A673 (cell line): Measurements from ENCODE around the gene SGCD.

Experiments used
- CTCF ChIP-seq: fragments of 300-800, 200-600 bp; sonication (generic); conservative IDR thresholded peaks from 2 replicates; pipeline ENCODE4 v1.5.1; 2017; ENCODE audit warnings: low read depth, mild to moderate bottlenecking, antibody characterized with exemption, low read length, moderate library complexity, mixed read lengths
- EZH2 ChIP-seq: fragments of 200-600 bp; sonication (generic); IDR thresholded peaks from 2 replicates; pipeline ENCODE4 v1.6.1; 2017; ENCODE audit warnings: borderline replicate concordance, low read depth, mild to moderate bottlenecking, mixed read lengths, antibody characterized with exemption, low read length; ENCODE audit not compliant: poor library complexity, severe bottlenecking

DNA sequence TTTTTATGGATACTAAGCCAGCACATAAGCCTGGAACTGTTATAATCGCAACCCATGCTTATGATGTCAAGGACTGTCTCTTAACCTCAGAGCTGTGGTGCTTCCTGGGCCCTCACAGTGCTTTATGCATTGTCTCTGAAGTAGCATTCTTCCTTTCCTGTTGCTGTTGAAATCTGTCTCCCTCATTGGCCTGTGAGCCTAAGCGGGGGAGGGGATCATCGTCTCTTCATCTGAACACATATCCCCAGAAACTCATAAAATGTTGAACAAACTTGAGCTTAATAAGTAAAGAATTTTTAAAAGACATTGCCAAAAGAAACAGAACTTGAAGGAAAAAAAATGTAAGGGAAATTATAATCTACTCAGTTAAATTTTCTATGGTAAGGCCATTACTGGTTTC, 80.3 kb downstream of the SGCD start:
- TF ChIP-seq CTCF, result no peak
- no peak for TF ChIP-seq EZH2
